ENCODE measurements around the gene RASSF7. TPM values are rescaled to one million over a fixed set of nuclear protein-coding genes. Genes with fewer than 3 reads are reported as not detected.
"Not testable (repeated sequence)": the region's sequence is repeated elsewhere in the genome, so short reads cannot be mapped to it uniquely, and the experiment has no call there.

The RASSF7 gene
- total RNA-seq, 1 donor from 2014 or later, result 32.3 TPM

- Mint-ChIP-seq H3K9me3 (ENCODE audit: unreplicated experiment) (no peaks in the 10 kb centered on the region), H3K27me3 (ENCODE audit: low read depth, unreplicated experiment) (peaks cover 17% of the 10 kb centered on the region), H3K36me3 (ENCODE audit: low read depth, unreplicated experiment) (peaks cover 5% of the 10 kb centered on the region), H3K4me1 (ENCODE audit: low read depth, unreplicated experiment) (peaks cover 8% of the 10 kb centered on the region), H3K27ac (ENCODE audit: unreplicated experiment) (no peak overlapping the region), H3K4me3 (ENCODE audit: unreplicated experiment) (no peak overlapping the region)
- Histone ChIP-seq H3K36me3 (ENCODE audit: insufficient read depth, low read length) (no peaks in the 10 kb centered on the region), H3K27ac (ENCODE audit: low read depth, low read length) (no peak overlapping the region), H3K4me3 (ENCODE audit: insufficient read depth, low read depth, low read length) (no peak overlapping the region), H3K79me2 (ENCODE audit: insufficient read depth, low read length) (peaks cover 1% of the 10 kb centered on the region), H3K4me2 (ENCODE audit: low read length) (no peak overlapping the region), H3K27me3 (ENCODE audit: insufficient read depth, low read length) (peaks cover 6% of the 10 kb centered on the region), H4K20me1 (ENCODE audit: insufficient read depth, low read length) (peaks cover under 1% of the 10 kb centered on the region), H2AFZ (ENCODE audit: low read depth, low read length) (no peak overlapping the region), H3K9ac (ENCODE audit: low read length) (no peak overlapping the region), H3K4me1 (ENCODE audit: insufficient read depth, low read length) (peaks cover 10% of the 10 kb centered on the region), H3K9me3 (ENCODE audit: insufficient read depth, low read depth, low read length) (no peaks in the 10 kb centered on the region)
- no peak for DNase-seq (ENCODE audit: low read depth)
- TF ChIP-seq CTCF (IDR thresholded peaks at IDR 0.05; ENCODE audit: insufficient read depth, low read depth, low read length), result no peak
- FAIRE-seq, result no peak
Observed at GRCh38 chr11:571802-572185, 11.0 kb downstream of the RASSF7 start.

- Mint-ChIP-seq H3K27ac (ENCODE audit: unreplicated experiment) (no peak overlapping the region), H3K27me3 (ENCODE audit: low read depth, unreplicated experiment) (peaks cover 17% of the 10 kb centered on the region), H3K4me3 (ENCODE audit: unreplicated experiment) (no peak overlapping the region), H3K9me3 (ENCODE audit: unreplicated experiment) (no peaks in the 10 kb centered on the region), H3K36me3 (ENCODE audit: low read depth, unreplicated experiment) (peaks cover 7% of the 10 kb centered on the region), H3K4me1 (ENCODE audit: low read depth, unreplicated experiment) (peaks cover 17% of the 10 kb centered on the region)
- Histone ChIP-seq H3K9ac (ENCODE audit: low read length) (no peak overlapping the region), H4K20me1 (ENCODE audit: insufficient read depth, low read length) (peaks cover 15% of the 10 kb centered on the region), H3K4me2 (ENCODE audit: low read length) (no peak overlapping the region), H3K9me3 (ENCODE audit: insufficient read depth, low read depth, low read length) (no peaks in the 10 kb centered on the region), H3K27ac (ENCODE audit: low read depth, low read length) (no peak overlapping the region), H3K36me3 (ENCODE audit: insufficient read depth, low read length) (no peaks in the 10 kb centered on the region), H3K27me3 (ENCODE audit: insufficient read depth, low read length) (peaks cover 6% of the 10 kb centered on the region), H3K4me1 (ENCODE audit: insufficient read depth, low read length) (peaks cover 20% of the 10 kb centered on the region), H3K4me3 (ENCODE audit: insufficient read depth, low read depth, low read length) (no peak overlapping the region), H3K79me2 (ENCODE audit: insufficient read depth, low read length) (peaks cover 16% of the 10 kb centered on the region), H2AFZ (ENCODE audit: low read depth, low read length) (no peak overlapping the region)
- no peak for FAIRE-seq
- TF ChIP-seq CTCF (IDR thresholded peaks at IDR 0.05; ENCODE audit: insufficient read depth, low read depth, low read length) (no peak), EZH2 (IDR thresholded peaks at IDR 0.05; ENCODE audit: insufficient read depth, low read length) (no peak)
- no peak for DNase-seq (ENCODE audit: low read depth)
Observed at GRCh38 chr11:573146-573759, 12.5 kb downstream of the RASSF7 start.

- not testable (repeated sequence) for H2AFZ ChIP-seq (ENCODE audit: low read depth, low read length); H3K36me3 Mint-ChIP-seq (ENCODE audit: low read depth, unreplicated experiment); H3K27ac ChIP-seq (ENCODE audit: low read depth, low read length); H3K4me2 ChIP-seq (ENCODE audit: low read length); H3K9ac ChIP-seq (ENCODE audit: low read length); H3K9me3 Mint-ChIP-seq (ENCODE audit: unreplicated experiment); H3K27ac Mint-ChIP-seq (ENCODE audit: unreplicated experiment); H3K4me3 ChIP-seq (ENCODE audit: insufficient read depth, low read depth, low read length); H3K36me3 ChIP-seq (ENCODE audit: insufficient read depth, low read length); H3K27me3 ChIP-seq (ENCODE audit: insufficient read depth, low read length); H3K9me3 ChIP-seq (ENCODE audit: insufficient read depth, low read depth, low read length); DNase-seq (ENCODE audit: low read depth); FAIRE-seq
- peaks cover 20% of the 10 kb centered on the region for H3K4me1 ChIP-seq (ENCODE audit: insufficient read depth, low read length)
- peak overlapping the region; percentile 89 for H3K4me3 Mint-ChIP-seq (ENCODE audit: unreplicated experiment)
- peaks cover 23% of the 10 kb centered on the region for H3K4me1 Mint-ChIP-seq (ENCODE audit: low read depth, unreplicated experiment)
- peaks cover 23% of the 10 kb centered on the region for H4K20me1 ChIP-seq (ENCODE audit: insufficient read depth, low read length)
- peaks cover 17% of the 10 kb centered on the region for H3K27me3 Mint-ChIP-seq (ENCODE audit: low read depth, unreplicated experiment)
- H3K79me2 ChIP-seq (ENCODE audit: insufficient read depth, low read length), result peaks cover 24% of the 10 kb centered on the region
Observed at GRCh38 chr11:574031-574570, 13.3 kb downstream of the RASSF7 start.
